GM19240 (cell line): ENCODE results near the gene HORMAD1.
"Not testable (repeated sequence)": the region's sequence is repeated elsewhere in the genome, so short reads cannot be mapped to it uniquely, and the experiment has no call there.

Source experiments
- DNase-seq: peaks from one replicate; pipeline ENCODE4 v3.0.0; 2011; ENCODE audit warnings: low spot score; ENCODE audit not compliant: insufficient read length

HORMAD1 gene

GRCh38 chr1:150696995-150697927 lies 23.4 kb downstream of the HORMAD1 start, which contains the start of gene GOLPH3L:
TSS of gene GOLPH3L (minus strand) at chr1:150697154. CDS start at chr1:150694838, 2,316 bp downstream.
- peak; percentile 65 for DNase-seq

DNA sequence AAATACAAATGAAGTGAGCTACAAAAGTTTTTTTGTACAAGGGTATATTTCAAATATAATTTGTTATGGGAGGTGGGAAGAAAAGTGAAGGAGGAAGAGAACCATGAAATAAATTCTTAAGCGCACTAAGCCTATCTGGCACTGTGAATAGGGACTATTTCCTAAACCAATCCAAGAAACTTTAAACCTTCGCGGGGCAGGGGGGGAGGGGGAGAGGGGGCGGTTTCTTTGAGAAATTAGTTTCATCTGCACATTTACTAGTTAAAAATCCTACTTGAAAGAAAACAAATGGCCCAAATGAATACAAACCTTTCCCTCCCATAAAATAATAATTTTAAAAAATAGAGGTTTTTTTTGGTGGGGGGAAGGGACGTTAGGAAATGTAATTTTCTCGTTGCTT lies 24.1 kb downstream of the HORMAD1 start:
- no peak for DNase-seq

- no peak for DNase-seq
These were observed 24.5 kb downstream of the HORMAD1 start for GRCh38 chr1:150696162-150696561.

GRCh38 chr1:150695561-150695960 lies 25.1 kb downstream of the HORMAD1 start:
- DNase-seq: no peak

- no peak for DNase-seq
These were observed 28.0 kb downstream of the HORMAD1 start for GRCh38 chr1:150692720-150693119.

DNA sequence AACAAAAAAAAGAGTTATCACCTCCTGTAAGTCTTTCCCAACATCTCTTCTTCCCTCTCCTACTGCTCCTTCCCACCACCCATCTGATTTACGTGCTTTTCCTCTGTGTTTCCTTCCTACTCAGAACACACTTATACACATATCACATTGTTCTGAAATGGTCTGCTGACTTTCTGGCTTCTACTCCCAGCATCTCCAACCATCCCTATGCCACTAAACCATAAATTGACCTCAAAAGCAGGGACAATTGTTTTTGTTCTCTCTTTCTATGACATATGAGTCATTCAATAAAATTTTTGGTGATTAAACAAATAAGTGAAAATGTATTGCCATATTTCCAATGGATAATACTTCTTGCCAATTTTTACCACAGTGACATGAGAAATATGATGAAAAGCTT lies 31.9 kb downstream of the HORMAD1 start:
- no peak for DNase-seq

GRCh38 chr1:150686275-150686674 lies 34.4 kb downstream of the HORMAD1 start:
- DNase-seq: no peak

DNA sequence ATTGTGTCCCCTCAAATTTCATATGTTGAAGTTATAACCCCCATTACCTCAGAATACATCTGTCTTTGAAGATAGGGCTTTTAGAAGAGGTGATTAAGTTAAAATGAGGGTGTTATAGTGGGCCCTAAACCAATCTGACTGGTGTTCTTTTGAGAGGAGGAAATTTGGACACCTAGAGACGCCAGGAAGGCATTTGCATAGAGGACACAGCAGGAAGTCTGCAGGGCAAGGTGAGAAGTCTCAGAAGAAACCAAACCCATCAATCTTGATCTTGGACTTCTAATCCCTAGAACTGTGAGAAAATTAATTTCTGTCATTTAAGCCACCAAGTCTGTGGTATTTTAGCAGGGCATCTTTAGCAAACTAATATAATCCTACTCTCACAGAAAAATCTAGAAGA lies 36.8 kb downstream of the HORMAD1 start:
- DNase-seq: no peak

GRCh38 chr1:150678988-150679387 lies 41.7 kb downstream of the HORMAD1 start:
- DNase-seq: no peak

DNA sequence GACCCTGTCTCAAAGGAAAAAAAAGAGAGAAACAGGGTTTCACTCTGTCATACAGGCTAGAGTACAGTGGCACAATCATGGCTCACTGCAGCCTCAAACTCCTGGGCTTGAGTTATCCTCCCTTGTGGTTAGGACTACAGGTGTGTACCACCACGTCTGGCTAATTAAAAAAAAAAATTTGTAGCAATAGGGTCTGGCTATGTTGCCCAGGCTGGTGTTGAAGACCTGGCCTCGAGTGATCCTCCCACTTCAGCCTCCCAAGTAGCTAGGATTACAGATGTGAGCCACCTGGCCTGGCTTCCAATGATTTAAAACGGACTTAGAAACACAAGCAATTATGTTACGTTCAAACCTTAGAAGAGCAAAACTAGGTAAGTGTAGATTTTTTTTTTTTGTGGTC lies 45.8 kb downstream of the HORMAD1 start:
- DNase-seq: no peak

DNA sequence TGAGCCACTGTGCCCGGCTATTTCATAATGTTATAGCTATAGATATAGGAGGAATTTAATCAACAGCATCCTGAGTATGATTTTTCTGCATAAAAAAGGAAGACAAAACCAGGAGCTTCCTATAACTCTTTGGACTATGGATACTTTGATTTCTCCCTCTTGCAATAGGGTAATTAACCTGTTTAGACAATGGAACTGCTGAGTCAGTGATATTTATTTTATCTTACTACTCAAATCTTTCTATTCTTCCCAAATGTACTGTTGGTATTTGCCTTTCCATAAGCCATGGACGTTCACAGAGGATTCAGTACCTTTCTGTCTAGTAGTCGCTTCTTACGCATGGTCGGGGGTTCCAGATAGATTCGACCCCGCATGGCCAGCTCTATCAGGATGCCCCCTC lies 57.4 kb downstream of the HORMAD1 start:
- DNase-seq: no peak

- no peak for DNase-seq
These were observed 57.9 kb downstream of the HORMAD1 start for GRCh38 chr1:150662811-150663210.

DNA sequence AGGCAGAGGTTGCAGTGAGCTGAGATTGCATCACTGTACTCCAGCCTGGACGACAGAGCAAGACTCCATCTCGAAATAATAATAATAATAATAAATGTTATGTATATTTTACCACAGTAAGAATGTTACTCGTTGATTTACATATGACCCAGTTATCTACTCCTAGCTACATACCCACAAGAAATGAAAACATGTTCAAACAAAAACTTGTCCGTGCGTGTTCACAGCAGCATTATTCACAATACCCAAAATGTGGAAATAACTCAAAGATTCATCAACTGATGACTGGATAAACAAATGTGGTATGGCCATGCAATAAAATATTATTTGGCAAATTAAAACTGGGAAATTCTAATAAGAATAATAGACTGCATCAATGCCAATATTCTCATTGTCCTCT lies 59.5 kb downstream of the HORMAD1 start:
- DNase-seq: no peak

DNA sequence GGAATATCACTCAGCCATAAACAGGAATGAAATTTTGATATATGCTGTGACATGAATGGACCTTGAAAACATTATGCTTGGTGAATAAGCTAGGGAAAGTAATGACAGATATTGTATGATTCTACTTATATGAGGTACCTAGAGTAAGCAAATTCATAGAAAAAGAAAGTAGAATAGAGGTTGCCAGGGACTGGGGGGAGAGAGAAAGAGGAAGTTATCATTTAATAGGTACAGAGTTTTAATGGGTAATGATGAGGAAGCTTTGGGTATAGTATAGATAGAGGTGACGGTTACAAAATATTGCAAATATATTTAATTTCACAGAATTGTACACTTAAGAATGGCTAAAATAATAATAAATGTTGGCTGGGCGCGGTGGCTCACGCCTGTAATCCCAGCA lies 60.1 kb downstream of the HORMAD1 start:
- DNase-seq: no peak

DNA sequence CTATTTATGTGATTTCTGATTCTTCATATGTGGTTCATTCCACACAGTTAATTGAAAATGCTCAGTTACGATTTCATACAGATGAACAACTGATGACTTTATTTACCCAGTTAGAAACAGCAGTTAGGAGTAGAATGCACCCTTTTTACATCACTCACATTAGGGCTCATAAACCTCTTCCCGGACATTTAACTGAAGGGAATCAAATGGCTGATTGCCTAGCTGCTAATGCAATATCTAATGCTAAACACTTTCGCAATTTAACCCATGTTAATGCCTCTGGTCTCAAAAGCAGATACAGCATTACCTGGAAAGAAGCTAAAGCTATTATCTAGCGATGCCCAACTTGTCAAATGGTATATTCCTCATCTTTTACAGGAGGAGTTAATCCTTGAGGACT lies 63.6 kb downstream of the HORMAD1 start:
- not testable (repeated sequence) for DNase-seq

GRCh38 chr1:150654635-150655034 lies 66.1 kb downstream of the HORMAD1 start:
- not testable (repeated sequence) for DNase-seq

- DNase-seq: no peak
These were observed 70.5 kb downstream of the HORMAD1 start for GRCh38 chr1:150650193-150650592.

DNA sequence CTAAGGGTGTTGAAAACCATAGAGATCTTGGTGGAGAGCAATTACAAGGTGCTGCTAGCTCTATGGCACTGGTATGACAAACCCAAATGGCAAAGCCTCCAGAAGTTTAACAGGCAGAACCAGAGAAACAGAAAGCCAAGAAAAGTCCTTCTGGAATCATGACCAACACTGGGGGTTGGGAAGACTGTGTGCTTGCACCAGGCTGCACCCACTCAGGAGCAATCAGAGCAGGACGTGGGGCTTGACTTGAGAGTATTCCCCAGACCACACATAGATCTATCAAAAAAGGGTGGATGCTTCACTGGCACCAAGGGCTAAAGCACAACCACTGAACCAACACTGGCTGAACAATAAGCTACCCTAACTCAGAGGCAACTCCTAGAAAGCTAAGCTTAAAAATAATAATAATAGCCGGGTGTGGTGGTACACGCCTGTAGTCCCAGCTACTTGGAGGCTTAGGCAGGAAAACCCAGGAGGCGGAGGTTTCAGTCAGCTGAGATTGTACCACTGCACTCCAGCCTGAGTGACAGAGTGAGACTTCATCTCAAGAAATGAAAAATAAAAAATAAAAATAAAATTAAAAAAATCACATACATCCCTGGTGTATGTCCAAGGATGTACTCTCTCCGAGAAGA lies 71.1 kb downstream of the HORMAD1 start:
- DNase-seq: no peak
